Left lung (tissue), 10 donors: ENCODE data around the gene PRUNE2. TPM values are rescaled to one million over a fixed set of nuclear protein-coding genes. Genes with fewer than 3 reads are reported as not detected.

Experiments
- ATAC-seq: fragments of 200-7000 bp; cut with Tn5 transposase; one replicate; pipeline ENCODE4 v1.9.1; 2020; ENCODE audit warnings: moderate library complexity
- DNase-seq, 4 donors: peaks; one replicate each; pipeline ENCODE4 v3.0.0-alpha.2; 2013 to 2020
- H3K27ac ChIP-seq, 2 donors: fragments of 200-600 bp; sonication (generic) in 1 of 2; one replicate each; pipeline versions ENCODE4 v1.5.0 to v1.8.0; 2020 to 2021
- H3K27me3 ChIP-seq, 2 donors: fragments of 200-600 bp; sonication (generic) in 1 of 2; one replicate each; pipeline versions ENCODE4 v1.5.0 to v1.8.0; 2020 to 2021
- H3K36me3 ChIP-seq, 2 donors: fragments of 200-600 bp; sonication (generic) in 1 of 2; one replicate each; pipeline versions ENCODE4 v1.5.0 to v1.8.0; 2020 to 2021
- H3K4me1 ChIP-seq, 2 donors: fragments of 200-600 bp; one replicate each; pipeline ENCODE4 v1.8.0; 2021
- H3K4me3 ChIP-seq, 2 donors: fragments of 200-600 bp; sonication (generic) in 1 of 2; one replicate each; pipeline versions ENCODE4 v1.5.0 to v1.8.0; 2020 to 2021; ENCODE audit warnings: mild to moderate bottlenecking in 1 of 2
- H3K9me3 ChIP-seq, 2 donors: fragments of 200-600 bp; sonication (generic) in 1 of 2; one replicate each; pipeline versions ENCODE4 v1.5.0 to v1.8.0; 2020 to 2021
- intact Hi-C, 2 donors: fragments of 100-400 bp; cut with DNase I; formaldehyde crosslinking; loops; one replicate each; pipeline versions ENCODE4 v1.11.2 to v1.14.2; 2022
- polyA plus RNA-seq, 6 donors: library from polyadenylated mRNA; unstranded; fragments of 120-200 nt; gene quantifications; one replicate each; pipeline ENCODE4 v1.2.1, GENCODE V29; 2013; ENCODE audit not compliant: insufficient read length in 6 of 6
- total RNA-seq, 2 donors: library from RNA; stranded (reverse); fragmentation: NEBNext Ultra II Directional; extraction: Animal tissue kit (Norgen Biotek cat#: 25700); gene quantifications; one replicate each; pipeline ENCODE4 v1.2.1, GENCODE V29; 2021
- TF ChIP-seq, protein P1 (sequence below), 2 donors: fragments of 200-600 bp; sonication (generic) in 1 of 2; IDR thresholded peaks; one replicate each; pipeline versions ENCODE4 v1.5.0 to v1.8.0; 2021; ENCODE audit warnings: antibody characterized with exemption in 2 of 2
- donor health status: DM: no; HTN: yes; CAD: no.
- donor health status: DM: no; HTN: no; CAD: no.

Gene PRUNE2
- total and polyA plus RNA-seq, 8 donors: 2.0 to 17.7 (median 4.1) TPM

DNA sequence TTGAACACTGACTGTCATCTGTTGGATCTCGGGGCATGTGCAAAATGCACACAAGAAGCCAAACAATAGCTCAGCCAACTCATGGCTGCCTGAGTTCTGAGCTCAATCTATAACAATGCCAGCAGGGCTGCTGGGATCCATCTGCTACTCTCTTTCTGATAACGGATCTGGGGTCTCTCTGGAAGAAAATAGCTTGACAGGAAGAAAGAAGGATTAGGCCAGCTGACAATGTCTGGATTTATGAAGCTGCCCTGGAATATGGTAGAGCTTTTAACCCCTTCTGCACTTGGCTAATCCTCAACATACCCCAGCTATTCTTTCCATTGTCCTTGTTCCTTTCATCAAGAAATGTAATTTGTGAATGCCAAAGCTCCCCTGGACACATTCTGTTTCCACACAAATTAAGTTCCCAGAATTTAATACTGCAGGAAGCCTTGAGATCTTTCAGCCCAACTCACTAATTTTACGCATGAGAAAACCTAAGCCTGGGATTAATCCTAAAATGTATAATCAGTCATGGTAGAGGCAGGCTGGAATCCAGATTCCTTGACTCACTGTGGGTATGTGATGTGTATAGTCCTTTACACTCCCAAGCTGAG lies 204.4 kb downstream of the PRUNE2 start:
- DNase-seq (no peak), ATAC-seq (no peak)
- intact Hi-C loops: loop anchor here in 1 of 2 donors (5.0 to 10.0 kb wide), 2 partner anchors 34 to 267 kb away; no protein-coding TSS in a partner anchor
- TF ChIP-seq, protein P1, sequence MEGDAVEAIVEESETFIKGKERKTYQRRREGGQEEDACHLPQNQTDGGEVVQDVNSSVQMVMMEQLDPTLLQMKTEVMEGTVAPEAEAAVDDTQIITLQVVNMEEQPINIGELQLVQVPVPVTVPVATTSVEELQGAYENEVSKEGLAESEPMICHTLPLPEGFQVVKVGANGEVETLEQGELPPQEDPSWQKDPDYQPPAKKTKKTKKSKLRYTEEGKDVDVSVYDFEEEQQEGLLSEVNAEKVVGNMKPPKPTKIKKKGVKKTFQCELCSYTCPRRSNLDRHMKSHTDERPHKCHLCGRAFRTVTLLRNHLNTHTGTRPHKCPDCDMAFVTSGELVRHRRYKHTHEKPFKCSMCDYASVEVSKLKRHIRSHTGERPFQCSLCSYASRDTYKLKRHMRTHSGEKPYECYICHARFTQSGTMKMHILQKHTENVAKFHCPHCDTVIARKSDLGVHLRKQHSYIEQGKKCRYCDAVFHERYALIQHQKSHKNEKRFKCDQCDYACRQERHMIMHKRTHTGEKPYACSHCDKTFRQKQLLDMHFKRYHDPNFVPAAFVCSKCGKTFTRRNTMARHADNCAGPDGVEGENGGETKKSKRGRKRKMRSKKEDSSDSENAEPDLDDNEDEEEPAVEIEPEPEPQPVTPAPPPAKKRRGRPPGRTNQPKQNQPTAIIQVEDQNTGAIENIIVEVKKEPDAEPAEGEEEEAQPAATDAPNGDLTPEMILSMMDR (IDR thresholded peaks at IDR 0.05): no peak
- H3K9me3 ChIP-seq: no peaks in the 10 kb centered on the region
- H3K27ac ChIP-seq: no peak overlapping the region
- H3K27me3 ChIP-seq: peaks cover 0 to 9% of the 10 kb centered on the region in 2 donors
- H3K36me3 ChIP-seq: no peaks in the 10 kb centered on the region
- H3K4me1 ChIP-seq: peaks cover 0 to 38% of the 10 kb centered on the region in 2 donors
- no peak overlapping the region for H3K4me3 ChIP-seq

DNA sequence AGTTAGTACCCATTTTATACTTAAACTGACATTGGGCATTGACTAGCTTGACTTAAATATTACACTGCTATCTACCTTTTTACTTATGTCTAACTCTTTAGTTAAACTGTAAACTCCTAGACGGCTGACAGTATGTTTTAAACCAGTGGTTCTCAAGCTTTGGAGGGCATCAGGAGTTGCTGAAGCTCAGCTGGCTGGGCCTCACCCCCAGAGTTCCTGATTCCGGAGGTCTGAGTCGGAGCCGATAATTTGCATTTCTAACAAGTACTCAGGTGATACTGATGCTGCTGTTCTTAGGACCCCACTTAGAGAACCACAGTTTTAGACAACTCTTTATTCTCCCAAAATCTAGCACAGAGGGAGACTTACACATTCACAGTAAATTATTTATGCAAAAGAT lies 205.0 kb downstream of the PRUNE2 start:
- Histone ChIP-seq H3K4me1 (peaks cover 0 to 38% of the 10 kb centered on the region in 2 donors), H3K27me3 (peaks cover 0 to 9% of the 10 kb centered on the region in 2 donors), H3K27ac (no peak overlapping the region), H3K4me3 (no peak overlapping the region), H3K9me3 (no peaks in the 10 kb centered on the region), H3K36me3 (no peaks in the 10 kb centered on the region)
- DNase-seq: no peak
- intact Hi-C loops: loop anchor here in 1 of 2 donors (5.0 to 10.0 kb wide), 2 partner anchors 34 to 266 kb away; no protein-coding TSS in a partner anchor
- TF ChIP-seq, protein P1 (IDR thresholded peaks at IDR 0.05): no peak
- ATAC-seq: no peak

DNA sequence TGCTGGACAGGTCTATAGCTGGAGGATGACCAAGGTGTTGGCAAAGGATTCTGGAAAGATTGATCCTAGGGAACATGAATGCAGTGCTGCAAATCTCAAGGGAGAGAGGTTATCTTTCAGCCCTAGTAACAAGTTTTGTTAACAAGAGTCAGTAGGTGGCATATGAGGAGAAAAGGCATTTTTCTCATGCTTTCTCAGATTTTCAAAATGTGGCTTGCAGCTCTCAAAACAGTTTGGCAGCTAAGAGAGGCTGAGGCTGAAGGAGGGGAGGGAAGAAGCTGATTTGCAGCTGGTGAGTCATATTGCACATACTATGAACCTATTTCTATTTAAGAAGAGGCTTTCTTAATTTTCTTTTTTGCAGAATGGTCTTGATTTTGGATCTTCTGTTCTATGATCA lies 205.9 kb downstream of the PRUNE2 start:
- Histone ChIP-seq H3K4me1 (peaks cover 0 to 38% of the 10 kb centered on the region in 2 donors), H3K4me3 (no peak overlapping the region), H3K27me3 (peaks cover 0 to 1% of the 10 kb centered on the region in 2 donors), H3K9me3 (no peaks in the 10 kb centered on the region), H3K36me3 (no peaks in the 10 kb centered on the region), H3K27ac (peak overlapping the region in 1 of 2 donors; percentile 45)
- DNase-seq (peak in 1 of 4 donors; percentile 33), ATAC-seq (no peak)
- intact Hi-C loops: loop anchor here in 1 of 2 donors (5.0 to 10.0 kb wide), 2 partner anchors 33 to 265 kb away; no protein-coding TSS in a partner anchor
- TF ChIP-seq, protein P1 (IDR thresholded peaks at IDR 0.05): no peak

DNA sequence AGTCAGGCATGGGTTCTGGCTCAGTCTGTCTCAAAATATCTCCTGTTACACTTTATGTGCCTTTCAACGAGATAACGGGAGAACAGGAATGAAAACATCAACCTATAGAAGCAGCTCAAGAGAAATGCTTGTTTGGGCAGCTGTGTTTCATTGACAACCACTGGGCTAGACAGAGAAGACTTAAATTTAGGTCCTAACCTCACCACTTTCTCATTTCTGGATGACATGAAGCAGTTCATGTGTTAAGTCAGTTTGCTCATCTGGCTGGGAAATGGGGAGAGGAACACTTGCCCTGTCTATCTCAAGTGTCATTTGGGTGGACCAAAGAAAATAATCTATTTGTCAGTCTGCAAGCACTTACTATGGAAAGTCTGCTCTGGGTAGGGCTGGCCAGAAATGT lies 208.4 kb downstream of the PRUNE2 start:
- Histone ChIP-seq H3K4me1 (peaks cover 0 to 27% of the 10 kb centered on the region in 2 donors), H3K36me3 (no peaks in the 10 kb centered on the region), H3K27ac (no peak overlapping the region), H3K9me3 (no peaks in the 10 kb centered on the region), H3K4me3 (no peak overlapping the region), H3K27me3 (no peaks in the 10 kb centered on the region)
- intact Hi-C loops: no loop called here
- DNase-seq (no peak), ATAC-seq (no peak)
- TF ChIP-seq, protein P1 (IDR thresholded peaks at IDR 0.05): no peak

DNA sequence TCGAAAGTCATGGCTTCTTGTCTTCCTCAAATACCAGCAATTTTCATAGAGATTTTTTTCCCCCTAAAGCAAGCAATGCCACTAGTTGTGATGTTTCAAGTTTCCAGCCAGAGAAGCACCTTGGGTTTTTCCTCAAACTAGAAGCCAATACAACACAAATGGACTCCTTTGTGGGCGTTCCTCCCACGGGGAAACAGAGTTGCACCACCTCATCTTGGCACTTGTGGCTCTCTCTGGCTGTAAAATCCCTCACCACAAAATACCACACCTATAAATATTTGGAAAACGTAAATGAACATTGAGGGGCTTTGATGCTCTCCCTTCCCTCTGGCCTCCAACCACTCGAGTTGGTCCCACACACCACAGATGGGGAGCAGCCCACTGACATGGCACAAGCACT lies 208.8 kb downstream of the PRUNE2 start:
- Histone ChIP-seq H3K4me3 (no peak overlapping the region), H3K27ac (no peak overlapping the region), H3K27me3 (peaks cover 0 to 4% of the 10 kb centered on the region in 2 donors), H3K36me3 (no peaks in the 10 kb centered on the region), H3K4me1 (peaks cover 0 to 32% of the 10 kb centered on the region in 2 donors), H3K9me3 (no peaks in the 10 kb centered on the region)
- TF ChIP-seq, protein P1 (IDR thresholded peaks at IDR 0.05): no peak
- ATAC-seq (no peak), DNase-seq (no peak)
- intact Hi-C loops: no loop called here
